ENCODE data around the gene PRKACB.

PRKACB gene

GRCh38 chr1:84135341-84135740 lies 8.7 kb upstream of the PRKACB start:
- no peak overlapping the region for H3K4me3 ChIP-seq (ENCODE audit: low read depth, low read length)
- TF ChIP-seq CTCF (IDR thresholded peaks at IDR 0.05; ENCODE audit: low read depth, low read length), result no peak

- H3K4me3 ChIP-seq (ENCODE audit: low read depth, low read length), result no peak overlapping the region
- TF ChIP-seq CTCF (IDR thresholded peaks at IDR 0.05; ENCODE audit: low read depth, low read length), result peak; percentile 28; the same call in 1 of the 2 replicates
Observed at GRCh38 chr1:84141182-84142003, 2.7 kb upstream of the PRKACB start.

DNA sequence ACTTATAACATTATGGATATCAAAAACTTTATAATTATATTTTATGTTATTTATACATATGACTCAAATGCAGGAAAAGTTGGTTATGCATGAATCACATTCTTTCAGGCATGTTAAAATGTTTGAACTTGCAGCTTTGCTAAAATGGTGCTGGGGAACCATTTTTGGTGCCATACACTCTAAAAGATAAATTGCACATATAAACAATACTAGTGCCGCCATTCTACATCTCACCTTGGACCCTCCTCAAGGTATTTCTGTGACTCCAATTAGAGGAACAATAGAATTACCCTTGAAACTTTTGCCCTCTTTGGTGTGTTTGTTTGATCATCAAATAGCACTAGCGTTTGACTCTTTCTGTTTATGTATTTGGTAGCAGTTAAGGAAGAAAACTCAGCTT lies 997 bp downstream of the PRKACB start:
- no peak for TF ChIP-seq CTCF (IDR thresholded peaks at IDR 0.05; ENCODE audit: low read depth, low read length)
- peak overlapping the region; percentile 21 for H3K4me3 ChIP-seq (ENCODE audit: low read depth, low read length)

DNA sequence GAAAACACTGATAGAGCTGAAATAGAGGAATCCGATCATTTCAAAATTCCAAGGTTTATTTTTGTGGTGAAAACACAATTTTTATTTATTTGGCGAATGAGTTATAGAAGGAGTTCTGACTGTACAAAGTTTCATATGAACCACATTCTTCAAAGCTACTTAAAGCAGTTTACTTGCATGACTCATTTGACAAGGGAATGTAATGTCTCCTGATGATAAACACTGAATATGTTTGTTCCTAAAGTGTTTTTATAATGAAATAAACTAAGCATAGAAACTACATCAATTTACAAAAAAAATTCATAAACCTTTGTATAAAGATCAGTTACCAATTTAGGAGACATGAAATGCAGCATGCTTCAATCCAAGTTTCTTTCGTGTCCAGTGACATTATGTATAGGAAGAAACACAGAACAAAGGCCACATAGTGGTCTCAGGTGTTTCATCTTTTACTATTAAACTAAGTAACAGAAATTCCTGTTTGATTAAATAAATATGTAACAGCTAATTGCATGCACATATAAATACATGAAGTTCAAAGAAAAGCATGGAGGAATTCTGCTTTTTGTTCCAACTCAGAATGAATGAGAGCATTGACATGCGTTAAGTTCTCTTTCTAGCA lies 2.5 kb downstream of the PRKACB start:
- no peak for TF ChIP-seq CTCF (IDR thresholded peaks at IDR 0.05; ENCODE audit: low read depth, low read length)
- H3K4me3 ChIP-seq (ENCODE audit: low read depth, low read length), result no peak overlapping the region

DNA sequence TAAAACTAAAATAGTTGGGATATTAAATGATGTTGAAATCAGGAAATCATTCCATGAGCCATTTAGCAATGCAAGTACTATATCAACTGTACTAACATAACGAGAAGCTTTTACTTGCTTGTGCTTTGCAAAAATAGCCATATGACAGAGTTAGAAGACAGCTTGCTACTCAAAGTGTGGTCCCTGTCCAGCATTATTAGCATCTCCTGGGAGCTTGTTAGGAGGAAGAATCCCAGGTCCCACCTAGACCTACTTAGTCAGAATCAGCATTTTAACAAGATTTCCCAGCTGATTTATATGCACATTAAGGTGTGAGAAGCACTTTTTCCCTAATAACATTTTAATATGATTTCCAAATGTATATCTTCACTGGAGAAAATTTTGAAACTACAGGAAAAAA lies 4.7 kb downstream of the PRKACB start:
- H3K4me3 ChIP-seq (ENCODE audit: low read depth, low read length), result no peak overlapping the region
- no peak for TF ChIP-seq CTCF (IDR thresholded peaks at IDR 0.05; ENCODE audit: low read depth, low read length)

- no peak for TF ChIP-seq CTCF (IDR thresholded peaks at IDR 0.05; ENCODE audit: low read depth, low read length)
- no peak overlapping the region for H3K4me3 ChIP-seq (ENCODE audit: low read depth, low read length)
Observed at GRCh38 chr1:84152649-84153056, 8.6 kb downstream of the PRKACB start.

DNA sequence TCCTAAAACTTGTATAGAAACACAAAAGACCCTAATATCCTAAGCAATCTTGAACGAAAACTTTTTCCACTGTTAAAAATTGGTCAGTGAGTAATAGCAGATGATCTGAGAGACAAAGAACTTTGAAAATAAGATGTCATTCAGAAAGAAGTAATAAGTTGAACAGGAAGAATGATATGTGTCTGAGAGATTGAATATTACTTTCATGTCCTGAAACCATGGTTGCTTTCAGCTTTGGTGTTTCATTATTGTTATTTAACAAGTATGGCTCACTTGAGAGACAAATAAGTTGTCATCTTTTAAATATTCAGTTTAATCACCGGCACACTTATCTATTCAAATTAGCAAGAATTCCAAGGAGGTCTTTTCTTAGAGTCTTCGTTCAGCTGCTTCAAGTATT lies 11.4 kb downstream of the PRKACB start:
- H3K4me3 ChIP-seq (ENCODE audit: low read depth, low read length), result no peak overlapping the region
- TF ChIP-seq CTCF (IDR thresholded peaks at IDR 0.05; ENCODE audit: low read depth, low read length), result no peak
